Measurements from ENCODE around the gene ATG7.
"Not testable (repeated sequence)": the region's sequence is repeated elsewhere in the genome, so short reads cannot be mapped to it uniquely, and the experiment has no call there.

Gene ATG7

GRCh38 chr3:11570789-11571495, 298.7 kb downstream of the ATG7 start:
- DNase-seq = peak; percentile 56

GRCh38 chr3:11572660-11573059, 300.5 kb downstream of the ATG7 start:
- not testable (repeated sequence) for DNase-seq

- DNase-seq = no peak
Measured at GRCh38 chr3:11574981-11575669, 302.9 kb downstream of the ATG7 start.

- DNase-seq = no peak
Measured at GRCh38 chr3:11575677-11576076, 303.5 kb downstream of the ATG7 start.

GRCh38 chr3:11576453-11576852, 304.3 kb downstream of the ATG7 start:
- no peak for DNase-seq

- no peak for DNase-seq
Measured at GRCh38 chr3:11578169-11578568, 306.0 kb downstream of the ATG7 start.

- DNase-seq = no peak
Measured at GRCh38 chr3:11580645-11581044, 308.4 kb downstream of the ATG7 start.

- no peak for DNase-seq
Measured at GRCh38 chr3:11581237-11582190, 309.3 kb downstream of the ATG7 start.

- DNase-seq = peak; percentile 6
Measured at GRCh38 chr3:11582191-11582968, 310.2 kb downstream of the ATG7 start.

- no peak for DNase-seq
Measured at GRCh38 chr3:11583235-11583634, 311.0 kb downstream of the ATG7 start.

- no peak for DNase-seq
Measured at GRCh38 chr3:11583638-11584046, 311.4 kb downstream of the ATG7 start.

- no peak for DNase-seq
Measured at GRCh38 chr3:11584570-11584969, 312.4 kb downstream of the ATG7 start.

GRCh38 chr3:11587766-11588165, 315.6 kb downstream of the ATG7 start:
- DNase-seq = no peak

- DNase-seq = no peak
Measured at GRCh38 chr3:11588338-11588737, 316.1 kb downstream of the ATG7 start.

GRCh38 chr3:11588755-11589154, 316.6 kb downstream of the ATG7 start:
- DNase-seq = no peak

- DNase-seq = no peak
Measured at GRCh38 chr3:11589706-11590105, 317.5 kb downstream of the ATG7 start.

GRCh38 chr3:11591002-11591355, 318.8 kb downstream of the ATG7 start:
- no peak for DNase-seq

GRCh38 chr3:11591391-11592282, 319.4 kb downstream of the ATG7 start:
- DNase-seq = peak; percentile 29

- no peak for DNase-seq
Measured at GRCh38 chr3:11592445-11593298, 320.5 kb downstream of the ATG7 start.

GRCh38 chr3:11593318-11594034, 321.3 kb downstream of the ATG7 start:
- DNase-seq = no peak

Measured in suppressor macrophage treated with lipopolysaccharide for 4 hours (primary cell).